Bronchial epithelial cell (primary cell): ENCODE results near the gene IQCN. TPM values are rescaled to one million over a fixed set of nuclear protein-coding genes. Genes with fewer than 3 reads are reported as not detected.

Experiments
- DNase-seq: peaks from one replicate; pipeline ENCODE4 v3.0.0-alpha.2; 2010; ENCODE audit warnings: low read depth
- FAIRE-seq: peaks from 2 replicates; lab custom pipeline; 2011; peaks lifted over from hg19 to GRCh38; lab: Jason Lieb, UNC
- H3K27me3 ChIP-seq: 2 replicates; pipeline ENCODE4 v1.5.1; 2011; ENCODE audit warnings: low read length; ENCODE audit not compliant: control insufficient read depth, insufficient read depth
- H3K36me3 ChIP-seq: 2 replicates; pipeline ENCODE4 v1.5.1; 2011; ENCODE audit warnings: low read length; ENCODE audit not compliant: control insufficient read depth, insufficient read depth
- H3K4me3 ChIP-seq: 2 replicates; pipeline ENCODE4 v1.5.1; 2011; ENCODE audit warnings: mild to moderate bottlenecking, low read depth, low read length, control low read depth
- CTCF ChIP-seq: IDR thresholded peaks from 2 replicates; pipeline ENCODE4 v1.5.1; 2011; ENCODE audit warnings: mild to moderate bottlenecking, moderate library complexity, low read length, control low read depth, inconsistent platforms; ENCODE audit not compliant: insufficient read depth, severe bottlenecking
- total RNA-seq: library from RNA; depleted of rRNA; stranded (reverse); fragments of >200 nt; gene quantifications from 2 replicates; pipeline ENCODE4 v1.2.1, GENCODE V29; 2014

The IQCN gene
- total RNA-seq, 1 donor from 2014 or later, result not detected

- Histone ChIP-seq H3K27me3 (no peaks in the 10 kb centered on the region), H3K36me3 (peaks cover 10% of the 10 kb centered on the region), H3K4me3 (peak overlapping the region; percentile 19)
- FAIRE-seq (no peak), DNase-seq (no peak)
- TF ChIP-seq CTCF, result no peak
Measured at GRCh38 chr19:18304208-18304457, 29.9 kb upstream of the IQCN start.

DNA sequence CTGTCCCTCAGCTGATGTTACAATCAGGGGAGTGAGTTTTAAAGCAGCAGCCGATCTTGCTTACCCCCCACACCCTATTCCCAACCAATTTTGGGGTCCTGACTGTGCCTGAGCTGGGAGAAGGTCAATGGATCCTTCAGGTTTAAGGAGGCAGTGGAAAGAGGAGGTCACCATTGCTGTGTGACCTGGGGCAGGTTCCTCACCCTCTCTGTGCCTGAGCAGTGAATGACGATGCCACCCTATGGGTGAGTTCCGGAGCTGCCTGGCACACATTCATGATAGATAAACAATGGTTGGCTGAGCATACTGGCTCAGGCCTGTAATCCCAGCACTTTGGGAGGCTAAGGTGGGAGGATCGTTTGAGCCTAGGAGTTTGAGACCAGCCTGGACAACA, 27.5 kb upstream of the IQCN start:
- FAIRE-seq (no peak), DNase-seq (no peak)
- no peak overlapping the region for H3K4me3 ChIP-seq
- H3K27me3 ChIP-seq, result no peaks in the 10 kb centered on the region
- no peak for TF ChIP-seq CTCF
- peaks cover 3% of the 10 kb centered on the region for H3K36me3 ChIP-seq

DNA sequence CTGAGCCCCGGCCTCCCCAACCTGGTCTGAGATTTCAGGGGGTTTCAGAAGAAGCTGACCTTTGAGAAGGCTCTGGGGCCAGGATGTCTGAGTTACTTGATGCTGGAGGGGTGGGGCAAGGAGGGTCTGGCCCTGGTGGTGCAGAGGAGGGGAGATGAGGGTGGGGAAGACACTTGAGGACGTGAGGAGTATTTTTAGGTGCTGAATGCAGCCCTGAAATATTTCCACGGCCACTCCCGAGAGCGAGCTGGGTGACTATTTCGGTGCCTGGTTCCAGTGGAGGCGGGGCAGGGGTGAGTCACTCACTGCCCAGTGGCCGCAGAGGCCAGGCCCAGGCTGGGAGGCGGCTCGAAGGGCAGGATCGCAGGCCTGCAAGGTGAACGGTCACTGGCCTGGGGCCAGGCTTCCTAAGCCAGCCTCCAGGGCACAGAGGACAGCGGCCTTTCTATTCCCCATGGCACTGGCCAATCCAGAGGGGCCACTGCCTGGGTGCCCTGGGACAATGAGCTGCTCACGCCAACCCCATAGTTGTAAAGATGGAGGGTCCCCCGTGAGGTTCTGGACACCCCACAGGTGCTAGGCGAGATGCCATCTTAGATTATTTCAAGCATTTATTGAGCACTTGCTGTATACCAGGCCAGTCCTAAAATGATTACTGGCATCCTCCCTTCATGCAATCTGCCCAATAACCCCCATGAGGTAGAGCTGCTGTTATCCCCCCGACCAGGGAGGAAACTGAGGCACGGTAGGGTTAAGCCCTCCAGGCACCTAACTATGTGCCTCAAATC, 26.9 kb upstream of the IQCN start:
- DNase-seq, result no peak
- TF ChIP-seq CTCF, result no peak
- FAIRE-seq, result no peak
- no peaks in the 10 kb centered on the region for H3K27me3 ChIP-seq
- peaks cover 1% of the 10 kb centered on the region for H3K36me3 ChIP-seq
- no peak overlapping the region for H3K4me3 ChIP-seq

DNA sequence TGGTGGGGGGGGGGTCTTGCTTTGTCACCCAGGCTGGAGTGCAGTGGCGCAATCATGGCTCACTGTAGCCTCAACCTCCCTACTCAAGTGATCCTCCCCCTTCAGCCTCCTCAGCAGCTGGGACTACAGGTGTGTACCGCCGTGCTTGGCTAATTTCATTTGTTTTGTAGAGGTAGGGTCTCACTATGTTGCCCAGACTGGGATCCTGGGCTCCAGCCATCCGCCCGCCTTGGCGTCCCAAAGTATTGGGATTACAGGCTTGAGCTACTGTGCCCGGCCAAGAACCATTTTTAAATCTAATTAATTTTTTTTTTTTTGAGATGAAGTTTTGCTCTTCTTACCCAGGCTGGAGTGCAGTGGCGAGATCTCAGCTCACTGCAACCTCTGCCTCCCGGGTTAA, 25.4 kb upstream of the IQCN start:
- Histone ChIP-seq H3K4me3 (no peak overlapping the region), H3K36me3 (no peaks in the 10 kb centered on the region), H3K27me3 (no peaks in the 10 kb centered on the region)
- FAIRE-seq, result no peak
- DNase-seq, result no peak
- no peak for TF ChIP-seq CTCF

DNA sequence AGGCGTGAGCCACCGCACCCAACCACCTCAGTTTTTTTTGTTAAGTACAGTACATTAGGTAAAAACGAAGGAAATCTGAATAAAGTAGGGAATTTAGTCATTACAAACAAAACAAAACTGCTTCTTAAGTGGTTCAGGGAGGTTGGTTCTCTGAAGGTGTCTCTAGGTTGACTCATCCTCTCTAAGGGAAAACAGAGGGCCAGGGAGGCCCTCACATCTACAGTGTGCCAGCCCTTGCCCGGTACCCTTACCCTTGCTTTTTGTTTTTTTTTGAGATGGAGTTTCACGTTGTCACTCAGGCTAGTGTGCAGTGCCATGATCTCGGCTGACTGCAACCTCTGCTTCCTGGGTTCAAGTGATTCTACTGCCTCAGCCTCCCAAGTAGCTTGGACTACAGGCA, 24.3 kb upstream of the IQCN start:
- no peaks in the 10 kb centered on the region for H3K36me3 ChIP-seq
- TF ChIP-seq CTCF, result no peak
- no peak for FAIRE-seq
- DNase-seq, result no peak
- no peak overlapping the region for H3K4me3 ChIP-seq
- H3K27me3 ChIP-seq, result no peaks in the 10 kb centered on the region

DNA sequence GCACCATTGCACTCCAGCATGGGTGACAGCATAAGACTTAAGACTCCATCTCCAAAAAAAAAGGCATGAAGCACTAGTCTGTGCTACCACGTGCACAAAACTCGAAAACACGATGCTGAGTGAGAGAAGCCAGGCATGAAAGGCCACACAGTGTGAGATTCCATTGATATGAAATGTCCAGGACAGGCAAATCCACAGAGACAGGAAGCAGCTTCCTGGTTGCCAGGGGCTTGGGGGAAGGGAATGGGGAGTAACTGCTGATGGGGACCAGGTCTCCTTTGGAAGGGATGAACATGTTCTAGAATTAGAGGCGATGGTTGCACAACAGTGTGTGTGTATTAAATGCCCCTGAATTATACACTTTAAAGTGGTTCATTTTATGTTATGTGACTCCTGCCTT, 23.1 kb upstream of the IQCN start:
- Histone ChIP-seq H3K27me3 (no peaks in the 10 kb centered on the region), H3K36me3 (no peaks in the 10 kb centered on the region), H3K4me3 (no peak overlapping the region)
- DNase-seq (no peak), FAIRE-seq (no peak)
- TF ChIP-seq CTCF, result no peak
